Activated T-helper 2 cell treated with anti-CD3 and anti-CD28 coated beads, Interferon-gamma antibody, Interleukin-2, Interleukin-4, amounts not matched to agents 10 μg/mL and 5 μg/mL and 100 μg/mL, durations not matched to agents 14 hours and 24 hours and 36 hours (primary cell): ENCODE measurements around the gene SEC61A1. TPM values are rescaled to one million over a fixed set of nuclear protein-coding genes. Genes with fewer than 3 reads are reported as not detected.

Experiments
- DNase-seq: peaks from one replicate; pipeline ENCODE4 v3.0.0; 2021; ENCODE audit warnings: low spot score
- H3K27ac Mint-ChIP-seq: one replicate; pipeline ENCODE4 v1.8.0; 2021; ENCODE audit warnings: mixed read lengths
- H3K27me3 Mint-ChIP-seq: one replicate; pipeline ENCODE4 v1.8.0; 2021; ENCODE audit warnings: low read depth, mixed read lengths
- H3K36me3 Mint-ChIP-seq: one replicate; pipeline ENCODE4 v1.8.0; 2021; ENCODE audit warnings: low read depth, mixed read lengths
- H3K4me1 Mint-ChIP-seq: one replicate; pipeline ENCODE4 v1.8.0; 2021; ENCODE audit warnings: low read depth, mixed read lengths
- H3K4me3 Mint-ChIP-seq: one replicate; pipeline ENCODE4 v1.8.0; 2021; ENCODE audit warnings: low read depth, mild to moderate bottlenecking, moderate library complexity, mixed read lengths
- H3K9me3 Mint-ChIP-seq: one replicate; pipeline ENCODE4 v1.8.0; 2021; ENCODE audit warnings: mixed read lengths
- intact Hi-C: fragments of 100-400 bp; cut with micrococcal nuclease; formaldehyde crosslinking; loops from one replicate; pipeline ENCODE4 v1.15.1; 2023
- total RNA-seq: library from RNA; stranded (reverse); gene quantifications from 2 replicates; pipeline ENCODE4 v1.2.3, GENCODE V29; 2022

The SEC61A1 gene
- total RNA-seq, 1 donor from 2014 or later: 217 TPM

GRCh38 chr3:128083980-128084674 is 31.9 kb downstream of the SEC61A1 start:
- peaks cover 58% of the 10 kb centered on the region for H3K36me3 Mint-ChIP-seq
- peaks cover 7% of the 10 kb centered on the region for H3K4me1 Mint-ChIP-seq
- intact Hi-C loops: no loop called here
- no peak overlapping the region for H3K4me3 Mint-ChIP-seq
- no peaks in the 10 kb centered on the region for H3K9me3 Mint-ChIP-seq
- no peak for DNase-seq
- H3K27me3 Mint-ChIP-seq: no peaks in the 10 kb centered on the region
- no peak overlapping the region for H3K27ac Mint-ChIP-seq

DNA sequence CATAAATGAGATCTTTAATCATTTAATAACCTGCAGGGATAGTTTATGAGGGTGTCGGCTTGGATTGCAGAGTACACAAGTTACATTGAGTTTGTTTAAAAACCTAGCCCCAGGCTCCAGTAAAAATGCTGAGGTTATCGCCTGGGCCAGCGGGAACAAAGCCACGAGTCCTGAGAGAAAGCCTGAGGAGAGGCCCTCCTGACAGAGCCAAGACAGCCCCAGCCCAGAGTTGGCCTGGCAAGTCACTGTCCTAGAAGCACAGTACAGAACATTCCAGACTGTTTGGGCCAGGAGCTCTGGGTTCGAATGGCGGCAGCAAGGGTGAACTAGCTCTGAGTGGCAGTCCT is 32.4 kb downstream of the SEC61A1 start:
- H3K27ac Mint-ChIP-seq: no peak overlapping the region
- no peaks in the 10 kb centered on the region for H3K27me3 Mint-ChIP-seq
- H3K36me3 Mint-ChIP-seq: peaks cover 52% of the 10 kb centered on the region
- H3K4me3 Mint-ChIP-seq: no peak overlapping the region
- intact Hi-C loops: no loop called here
- H3K4me1 Mint-ChIP-seq: peaks cover 7% of the 10 kb centered on the region
- DNase-seq: no peak
- no peaks in the 10 kb centered on the region for H3K9me3 Mint-ChIP-seq

DNA sequence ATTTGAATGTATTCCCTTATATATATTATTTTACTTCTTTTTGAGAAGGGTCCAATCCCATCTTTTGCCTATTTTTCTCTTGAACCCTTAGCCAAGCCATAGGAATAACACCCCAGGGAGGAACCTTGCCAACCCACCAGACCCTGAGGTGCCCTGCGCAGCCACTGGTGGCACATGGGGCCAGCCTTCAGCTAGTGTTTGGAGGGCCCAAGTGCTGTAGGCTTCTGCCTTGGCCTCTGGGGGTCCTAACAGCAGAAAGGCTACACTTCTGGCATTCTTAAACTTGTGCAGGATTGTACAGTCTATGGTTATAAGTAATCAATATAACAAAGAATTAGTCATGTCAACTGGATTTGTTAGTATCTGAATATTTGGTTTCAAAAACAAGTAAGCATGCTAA is 36.9 kb downstream of the SEC61A1 start:
- Mint-ChIP-seq H3K4me1 (no peaks in the 10 kb centered on the region), H3K36me3 (peaks cover 30% of the 10 kb centered on the region), H3K27ac (no peak overlapping the region), H3K27me3 (no peaks in the 10 kb centered on the region), H3K4me3 (no peak overlapping the region), H3K9me3 (no peaks in the 10 kb centered on the region)
- DNase-seq: no peak
- intact Hi-C loops: no loop called here

GRCh38 chr3:128091586-128091985 is 39.3 kb downstream of the SEC61A1 start:
- Mint-ChIP-seq H3K9me3 (no peaks in the 10 kb centered on the region), H3K36me3 (peaks cover 38% of the 10 kb centered on the region)

GRCh38 chr3:128094295-128095151 is 42.3 kb downstream of the SEC61A1 start:
- Mint-ChIP-seq H3K27me3 (no peaks in the 10 kb centered on the region), H3K4me3 (no peak overlapping the region), H3K4me1 (peaks cover 7% of the 10 kb centered on the region), H3K27ac (no peak overlapping the region), H3K36me3 (peaks cover 55% of the 10 kb centered on the region), H3K9me3 (no peaks in the 10 kb centered on the region)
- intact Hi-C loops: loop anchor here (1.0 to 5.0 kb wide), 2 partner anchors 39 to 228 kb away; no protein-coding TSS in a partner anchor
- DNase-seq: no peak

More at GRCh38 chr3:128091586-128091985, 39.3 kb downstream of the SEC61A1 start:
- no peak overlapping the region for H3K27ac Mint-ChIP-seq
- no peak for DNase-seq
- no peaks in the 10 kb centered on the region for H3K27me3 Mint-ChIP-seq
- intact Hi-C loops: no loop called here
- peaks cover 7% of the 10 kb centered on the region for H3K4me1 Mint-ChIP-seq
- no peak overlapping the region for H3K4me3 Mint-ChIP-seq

DNA sequence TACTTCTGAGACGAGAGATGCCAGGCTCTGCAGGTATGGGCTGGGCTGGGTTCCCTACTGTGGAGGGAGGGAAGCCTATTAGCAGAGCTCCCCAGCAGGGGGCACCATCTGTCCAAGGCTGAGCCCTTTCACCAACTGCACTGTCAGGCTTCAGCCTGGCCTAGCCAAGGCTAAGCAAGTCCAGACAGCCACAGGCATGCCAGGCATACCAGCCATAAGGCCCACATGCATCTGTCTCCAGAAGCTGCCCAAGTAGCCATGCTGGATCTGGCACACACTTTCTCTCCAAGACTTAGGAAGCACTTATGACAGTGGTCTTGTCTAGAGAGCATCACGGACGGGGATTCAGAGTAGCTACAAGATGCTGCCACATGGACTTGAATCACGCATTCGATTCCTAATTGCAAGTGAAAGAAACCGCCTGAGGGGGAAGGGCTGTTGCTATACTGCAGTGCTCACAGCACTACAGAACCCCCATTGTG is 43.0 kb downstream of the SEC61A1 start:
- Mint-ChIP-seq H3K4me3 (no peak overlapping the region), H3K36me3 (peaks cover 57% of the 10 kb centered on the region), H3K27ac (no peak overlapping the region), H3K9me3 (no peaks in the 10 kb centered on the region), H3K4me1 (peaks cover 7% of the 10 kb centered on the region), H3K27me3 (no peaks in the 10 kb centered on the region)
- intact Hi-C loops: loop anchor here (1.0 to 5.0 kb wide), 2 partner anchors 38 to 227 kb away; no protein-coding TSS in a partner anchor
- peak; percentile 62 for DNase-seq

GRCh38 chr3:128098234-128098633 is 46.0 kb downstream of the SEC61A1 start:
- DNase-seq: no peak
- Mint-ChIP-seq H3K27ac (no peak overlapping the region), H3K4me1 (peaks cover 7% of the 10 kb centered on the region), H3K4me3 (no peak overlapping the region), H3K9me3 (no peaks in the 10 kb centered on the region), H3K36me3 (peaks cover 76% of the 10 kb centered on the region), H3K27me3 (no peaks in the 10 kb centered on the region)
- intact Hi-C loops: loop anchor here (5.0 kb wide), 1 partner anchor 224 kb away; no protein-coding TSS in a partner anchor

GRCh38 chr3:128100161-128100560 is 47.9 kb downstream of the SEC61A1 start:
- peaks cover 3% of the 10 kb centered on the region for H3K4me1 Mint-ChIP-seq
- H3K27ac Mint-ChIP-seq: no peak overlapping the region
- H3K9me3 Mint-ChIP-seq: no peaks in the 10 kb centered on the region
- DNase-seq: no peak
- H3K27me3 Mint-ChIP-seq: no peaks in the 10 kb centered on the region
- H3K36me3 Mint-ChIP-seq: peaks cover 80% of the 10 kb centered on the region
- intact Hi-C loops: no loop called here
- no peak overlapping the region for H3K4me3 Mint-ChIP-seq

- no peaks in the 10 kb centered on the region for H3K27me3 Mint-ChIP-seq
- H3K4me3 Mint-ChIP-seq: no peak overlapping the region
- peaks cover 75% of the 10 kb centered on the region for H3K36me3 Mint-ChIP-seq
Measured at GRCh38 chr3:128100638-128101037, 48.4 kb downstream of the SEC61A1 start.

GRCh38 chr3:128103136-128103676 is 51.0 kb downstream of the SEC61A1 start:
- Mint-ChIP-seq H3K4me3 (no peak overlapping the region), H3K36me3 (peaks cover 68% of the 10 kb centered on the region), H3K27me3 (no peaks in the 10 kb centered on the region), H3K4me1 (no peaks in the 10 kb centered on the region), H3K9me3 (no peaks in the 10 kb centered on the region), H3K27ac (no peak overlapping the region)
- intact Hi-C loops: no loop called here
- DNase-seq: no peak

More at GRCh38 chr3:128100638-128101037, 48.4 kb downstream of the SEC61A1 start:
- H3K9me3 Mint-ChIP-seq: no peaks in the 10 kb centered on the region
- intact Hi-C loops: no loop called here
- no peaks in the 10 kb centered on the region for H3K4me1 Mint-ChIP-seq
- H3K27ac Mint-ChIP-seq: no peak overlapping the region
- no peak for DNase-seq

DNA sequence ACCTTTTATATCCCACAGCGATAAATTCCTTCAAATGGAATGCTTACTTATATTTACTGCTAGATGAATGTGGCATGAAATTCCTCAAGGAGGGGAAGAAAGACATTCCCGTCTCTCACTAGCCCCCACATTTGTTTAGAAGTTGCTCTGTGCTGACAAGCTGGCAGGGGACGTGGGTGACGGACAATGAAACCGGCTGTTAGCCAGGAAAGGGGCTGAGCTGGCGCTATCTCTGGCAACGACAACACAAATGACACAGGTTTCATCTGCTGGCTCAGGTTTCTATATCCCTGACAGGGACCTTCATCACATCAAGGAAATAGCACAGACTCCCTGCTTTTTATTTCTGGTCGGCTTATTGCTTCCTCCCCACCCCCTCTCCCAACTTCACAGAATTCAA is 55.6 kb downstream of the SEC61A1 start:
- DNase-seq: no peak
- Mint-ChIP-seq H3K36me3 (peaks cover 64% of the 10 kb centered on the region), H3K27ac (no peak overlapping the region), H3K4me3 (no peak overlapping the region), H3K27me3 (no peaks in the 10 kb centered on the region), H3K9me3 (no peaks in the 10 kb centered on the region), H3K4me1 (peaks cover 16% of the 10 kb centered on the region)
- intact Hi-C loops: no loop called here

DNA sequence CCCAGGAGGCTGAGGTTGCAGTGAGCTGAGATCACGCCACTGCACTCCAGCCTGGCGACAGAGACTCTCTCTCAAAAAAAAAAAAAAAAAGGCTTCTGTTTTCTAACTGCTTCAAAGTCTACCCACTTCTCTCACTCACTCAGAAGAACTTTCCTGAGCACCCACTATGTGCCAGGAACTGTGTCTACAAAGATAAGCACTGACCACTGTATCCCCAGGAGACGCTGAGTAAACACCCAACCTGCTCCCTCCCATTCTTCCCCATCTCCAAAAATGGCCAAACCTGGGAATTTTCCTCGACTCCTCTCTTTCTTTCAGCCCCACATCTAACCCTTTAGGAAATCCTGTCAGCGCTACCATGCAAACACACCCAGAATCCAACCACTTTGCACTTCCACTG is 58.9 kb downstream of the SEC61A1 start:
- Mint-ChIP-seq H3K36me3 (peaks cover 71% of the 10 kb centered on the region), H3K4me3 (no peak overlapping the region), H3K9me3 (no peaks in the 10 kb centered on the region), H3K27ac (peak overlapping the region; percentile 43), H3K27me3 (no peaks in the 10 kb centered on the region), H3K4me1 (peaks cover 37% of the 10 kb centered on the region)
- intact Hi-C loops: loop anchor here (5.0 kb wide), 1 partner anchor 41 kb away; the partner anchor contains the start of gene EEFSEC
- no peak for DNase-seq
